HCT116 (cell line): ENCODE measurements around the gene CCDC15. TPM values are rescaled to one million over a fixed set of nuclear protein-coding genes. Genes with fewer than 3 reads are reported as not detected.

Experiments used
- ATAC-seq: fragments of 200-7000 bp; cut with Tn5 transposase; 2 replicates; pipeline ENCODE4 v1.9.1; 2020; ENCODE audit warnings: mild to moderate bottlenecking, moderate library complexity
- BruUV-seq: library from RNA; stranded (reverse); fragments of 400-500 nt; replicated peaks from 2 replicates; lab custom pipeline; 2021; lab: Mats Ljungman, UMichigan
- CTCF ChIA-PET: fragments of 300-600 bp; sonication (Branson Sonifier 250); formaldehyde crosslinking; loops from one replicate; lab custom pipeline; 2021; ENCODE audit warnings: antibody characterized with exemption; lab: Charles Lee
- POLR2A ChIA-PET: fragments of 300-600, 350-600 bp; sonication (Branson Sonifier 250); formaldehyde crosslinking; loops from one replicate; lab custom pipeline; 2021; ENCODE audit warnings: antibody characterized with exemption; lab: Charles Lee
- RAD21 ChIA-PET, 2 experiments: fragments of 300-600 bp; sonication (Branson Sonifier 250); formaldehyde crosslinking; loops; one replicate each; lab custom pipeline; 2023; ENCODE audit warnings: low total read pairs in 2 of 2; ENCODE audit not compliant: uncharacterized antibody in 2 of 2, unreplicated experiment in 2 of 2, low non-redundant PET in 1 of 2; lab: Charles Lee
- DNase-seq: peaks from one replicate; pipeline ENCODE4 v3.0.0-alpha.2; 2010; ENCODE audit warnings: low read depth, low spot score
- H2AFZ ChIP-seq: fragments of 200-600 bp; shearing (Covaris generic), sonication (generic); 2 replicates; pipeline ENCODE4 v1.6.1; 2017; ENCODE audit warnings: low read depth, mixed run types, mixed read lengths, antibody characterized with exemption, low read length; ENCODE audit not compliant: poor library complexity, severe bottlenecking
- H3K27ac ChIP-seq: 2 replicates; pipeline ENCODE4 v1.5.1; 2012; ENCODE audit warnings: low read depth, low read length
- H3K27me3 ChIP-seq: fragments of 200-600 bp; sonication (generic); 2 replicates; pipeline ENCODE4 v1.6.1; 2016; ENCODE audit warnings: mixed run types, low read length, mixed read lengths; ENCODE audit not compliant: insufficient read depth
- H3K36me3 ChIP-seq, 2 experiments: fragments of 200-500 bp in 1 of 2; fragments of 200-600 bp in 1 of 2; sonication (Bioruptor generic) in 1 of 2; sonication (generic) in 1 of 2; 2 replicates each; pipeline versions ENCODE4 v1.5.1 to v1.6.1; 2014 to 2016; ENCODE audit warnings: low read length in 2 of 2, inconsistent platforms in 1 of 2, mixed read lengths in 1 of 2, mixed run types in 1 of 2; ENCODE audit not compliant: insufficient read depth in 2 of 2, control insufficient read depth in 1 of 2
- H3K4me1 ChIP-seq, 2 experiments: fragments of 200-600 bp in 1 of 2; sonication (generic) in 1 of 2; 2 replicates each; pipeline versions ENCODE4 v1.5.1 to v1.6.1; 2012 to 2017; ENCODE audit warnings: low read length in 2 of 2, inconsistent platforms in 1 of 2, mild to moderate bottlenecking in 1 of 2, mixed read lengths in 1 of 2, mixed run types in 1 of 2, moderate library complexity in 1 of 2; ENCODE audit not compliant: insufficient read depth in 2 of 2, control insufficient read depth in 1 of 2
- H3K4me2 ChIP-seq: fragments of 200-600 bp; sonication (generic); 2 replicates; pipeline ENCODE4 v1.6.1; 2017; ENCODE audit warnings: mixed run types, low read length, mixed read lengths
- H3K4me3 ChIP-seq, 2 experiments: fragments of 200-600 bp in 1 of 2; sonication (generic) in 1 of 2; replicated peaks in 1 of 2; 2 replicates each; pipeline ENCODE4 v1.5.1; 2011 to 2016; ENCODE audit warnings: low read length in 2 of 2, control low read depth in 1 of 2, low read depth in 1 of 2, mild to moderate bottlenecking in 1 of 2, mixed read lengths in 1 of 2, mixed run types in 1 of 2
- H3K79me2 ChIP-seq: fragments of 200-600 bp; sonication (generic); 2 replicates; pipeline ENCODE4 v1.6.1; 2017; ENCODE audit warnings: mild to moderate bottlenecking, mixed run types, low read length, moderate library complexity, mixed read lengths; ENCODE audit not compliant: insufficient read depth
- H3K9ac ChIP-seq: fragments of 200-600 bp; sonication (generic); 2 replicates; pipeline ENCODE4 v1.6.1; 2016; ENCODE audit warnings: low read length, mixed read lengths
- H3K9me2 ChIP-seq: fragments of 200-600 bp; sonication (generic), shearing (Covaris generic); 2 replicates; pipeline ENCODE4 v1.6.1; 2017; ENCODE audit warnings: mixed run types, mild to moderate bottlenecking, moderate library complexity; ENCODE audit not compliant: insufficient read depth
- H3K9me3 ChIP-seq, 2 experiments: fragments of 200-500 bp in 1 of 2; fragments of 200-600 bp in 1 of 2; sonication (Bioruptor generic) in 1 of 2; sonication (generic) in 1 of 2; 2 replicates each; pipeline ENCODE4 v1.6.1; 2014 to 2017; ENCODE audit warnings: low read length in 2 of 2, mixed read lengths in 2 of 2, inconsistent platforms in 1 of 2, low read depth in 1 of 2, mild to moderate bottlenecking in 1 of 2, mixed run types in 1 of 2, moderate library complexity in 1 of 2; ENCODE audit not compliant: control insufficient read depth in 1 of 2, insufficient read depth in 1 of 2
- H4K20me1 ChIP-seq: fragments of 200-600 bp; sonication (generic), shearing (Covaris generic); 2 replicates; pipeline ENCODE4 v1.6.1; 2017; ENCODE audit warnings: mixed run types, mild to moderate bottlenecking, moderate library complexity; ENCODE audit not compliant: insufficient read depth
- CBX3 ChIP-seq: IDR thresholded peaks from 2 replicates; pipeline ENCODE4 v1.6.1; 2012; ENCODE audit warnings: low read depth
- EGR1 ChIP-seq: IDR thresholded peaks from 2 replicates; pipeline ENCODE4 v1.6.1; 2012; ENCODE audit warnings: low read depth
- ELF1 ChIP-seq: IDR thresholded peaks from 2 replicates; pipeline ENCODE4 v1.6.1; 2012; ENCODE audit warnings: low read depth, borderline replicate concordance
- EZH2 ChIP-seq: fragments of 200-600 bp; sonication (generic); IDR thresholded peaks from 2 replicates; pipeline ENCODE4 v1.6.1; 2017; ENCODE audit warnings: antibody characterized with exemption, mixed run types
- EZH2phosphoT487 ChIP-seq: fragments of 200-600 bp; IDR thresholded peaks from 2 replicates; pipeline ENCODE4 v1.6.1; 2018; ENCODE audit warnings: antibody characterized with exemption, borderline replicate concordance
- FOSL1 ChIP-seq: IDR thresholded peaks from 2 replicates; pipeline ENCODE4 v1.6.1; 2012; ENCODE audit warnings: low read depth
- POLR2A ChIP-seq: IDR thresholded peaks from 2 replicates; pipeline ENCODE4 v1.7.0; 2011; ENCODE audit warnings: borderline replicate concordance; ENCODE audit not compliant: insufficient read depth, insufficient read length; ENCODE audit errors: extremely low read depth
- POLR2AphosphoS5 ChIP-seq: IDR thresholded peaks from 2 replicates; pipeline ENCODE4 v1.6.1; 2011; ENCODE audit warnings: mild to moderate bottlenecking, low read depth, low read length, moderate library complexity
- RAD21 ChIP-seq: IDR thresholded peaks from 2 replicates; pipeline ENCODE4 v1.6.1; 2012; ENCODE audit warnings: low read depth, mild to moderate bottlenecking
- SP1 ChIP-seq: IDR thresholded peaks from 2 replicates; pipeline ENCODE4 v1.6.1; 2012; ENCODE audit warnings: low read depth
- SRF ChIP-seq: IDR thresholded peaks from 2 replicates; pipeline ENCODE4 v1.6.1; 2012; ENCODE audit warnings: low read depth
- TCF7L2 ChIP-seq: IDR thresholded peaks from 2 replicates; pipeline ENCODE4 v1.7.0; 2011; ENCODE audit warnings: borderline replicate concordance, inconsistent platforms; ENCODE audit not compliant: insufficient read depth, insufficient read length; ENCODE audit errors: extremely low read depth
- YY1 ChIP-seq: IDR thresholded peaks from 2 replicates; pipeline ENCODE4 v1.6.1; 2011; ENCODE audit warnings: low read length, low read depth, moderate library complexity, mild to moderate bottlenecking; ENCODE audit not compliant: insufficient replicate concordance; ENCODE audit errors: extremely low read depth
- ZFX ChIP-seq: fragments of 450-650 bp; IDR thresholded peaks from 2 replicates; pipeline ENCODE4 v1.6.1; 2017
- ZNF274 ChIP-seq: fragments of 200-500 bp; sonication (Bioruptor generic); IDR thresholded peaks from 2 replicates; pipeline ENCODE4 v1.6.1; 2014; ENCODE audit warnings: mild to moderate bottlenecking, low read depth, low read length, inconsistent platforms
- intact Hi-C: fragments of 100-400 bp; cut with micrococcal nuclease; formaldehyde crosslinking; loops from 2 replicates; pipeline ENCODE4 v1.10.0; 2022
- total RNA-seq: library from RNA; stranded (reverse); gene quantifications from one replicate; pipeline ENCODE4 v1.2.1, GENCODE V29; 2021; ENCODE audit not compliant: unreplicated experiment
- TF ChIP-seq, protein P1 (sequence below): IDR thresholded peaks from 2 replicates; pipeline ENCODE4 v1.6.1; 2011; ENCODE audit warnings: mild to moderate bottlenecking, low read length, moderate library complexity; ENCODE audit not compliant: insufficient replicate concordance; ENCODE audit errors: extremely low read depth
- TF ChIP-seq, protein P2 (sequence below): IDR thresholded peaks from 2 replicates; pipeline ENCODE4 v1.6.1; 2012; ENCODE audit warnings: low read depth
- TF ChIP-seq, protein P3 (sequence below): IDR thresholded peaks from 2 replicates; pipeline ENCODE4 v1.6.1; 2012
- TF ChIP-seq, protein P4 (sequence below), 3 experiments: fragments of 200-600 bp in 1 of 3; sonication (generic) in 1 of 3; IDR thresholded peaks in 2 of 3; conservative IDR thresholded peaks in 1 of 3; 2 replicates each; pipeline ENCODE4 v1.5.1; 2012 to 2017; ENCODE audit warnings: low read depth in 2 of 3, low read length in 2 of 3, antibody characterized with exemption in 1 of 3, borderline replicate concordance in 1 of 3, control low read depth in 1 of 3, mild to moderate bottlenecking in 1 of 3, mixed read lengths in 1 of 3, mixed run types in 1 of 3, moderate library complexity in 1 of 3; ENCODE audit not compliant: insufficient read depth in 1 of 3
- TF ChIP-seq, protein P5 (sequence below): IDR thresholded peaks from 2 replicates; pipeline ENCODE4 v1.6.1; 2012

Gene CCDC15
- total RNA-seq, 1 experiment from 2014 or later = 2.4 TPM

DNA sequence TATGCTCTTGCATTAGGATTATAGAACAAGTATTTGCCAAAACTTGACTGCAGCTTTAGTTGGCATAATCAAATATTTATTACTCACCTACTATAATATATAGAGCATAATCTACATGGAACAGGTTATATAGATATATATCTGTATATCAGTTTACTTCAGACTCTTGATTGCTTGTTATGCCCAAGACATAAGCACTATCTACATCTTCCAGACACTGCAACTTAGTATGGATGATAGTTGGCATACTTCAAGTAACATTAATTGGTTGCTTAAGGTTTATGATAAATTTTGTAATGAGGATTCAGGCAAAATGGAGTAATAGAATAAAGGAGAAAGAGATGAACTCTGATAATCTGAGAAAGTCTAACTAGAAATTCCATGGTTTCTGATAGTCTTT lies 1.0 kb downstream of the CCDC15 start:
- H3K27me3 ChIP-seq = no peaks in the 10 kb centered on the region
- no TSS peak for BruUV-seq
- intact Hi-C loops = loop anchor here (2.0 kb wide), 1 partner anchor 78 kb away; no protein-coding TSS in a partner anchor
- H4K20me1 ChIP-seq = no peaks in the 10 kb centered on the region
- no peaks in the 10 kb centered on the region for H3K9me2 ChIP-seq
- H3K4me1 ChIP-seq = peaks cover 7 to 17% of the 10 kb centered on the region in 2 experiments
- ChIA-PET CTCF (interaction anchor here (1.0 to 1.5 kb wide), 2 partner anchors 79 to 474 kb away, joined by 3 to 4 read pairs; no protein-coding TSS in a partner anchor), POLR2A (no interaction called here), RAD21 (no interaction called here)
- H3K4me2 ChIP-seq = peak overlapping the region; percentile 89
- no peaks in the 10 kb centered on the region for H3K9me3 ChIP-seq
- no peak overlapping the region for H2AFZ ChIP-seq
- no peaks in the 10 kb centered on the region for H3K79me2 ChIP-seq
- H3K9ac ChIP-seq = no peak overlapping the region
- peak overlapping the region; percentile 68 to 82 for H3K4me3 ChIP-seq
- TF ChIP-seq, protein P1, sequence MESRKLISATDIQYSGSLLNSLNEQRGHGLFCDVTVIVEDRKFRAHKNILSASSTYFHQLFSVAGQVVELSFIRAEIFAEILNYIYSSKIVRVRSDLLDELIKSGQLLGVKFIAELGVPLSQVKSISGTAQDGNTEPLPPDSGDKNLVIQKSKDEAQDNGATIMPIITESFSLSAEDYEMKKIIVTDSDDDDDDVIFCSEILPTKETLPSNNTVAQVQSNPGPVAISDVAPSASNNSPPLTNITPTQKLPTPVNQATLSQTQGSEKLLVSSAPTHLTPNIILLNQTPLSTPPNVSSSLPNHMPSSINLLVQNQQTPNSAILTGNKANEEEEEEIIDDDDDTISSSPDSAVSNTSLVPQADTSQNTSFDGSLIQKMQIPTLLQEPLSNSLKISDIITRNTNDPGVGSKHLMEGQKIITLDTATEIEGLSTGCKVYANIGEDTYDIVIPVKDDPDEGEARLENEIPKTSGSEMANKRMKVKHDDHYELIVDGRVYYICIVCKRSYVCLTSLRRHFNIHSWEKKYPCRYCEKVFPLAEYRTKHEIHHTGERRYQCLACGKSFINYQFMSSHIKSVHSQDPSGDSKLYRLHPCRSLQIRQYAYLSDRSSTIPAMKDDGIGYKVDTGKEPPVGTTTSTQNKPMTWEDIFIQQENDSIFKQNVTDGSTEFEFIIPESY = no peak
- TF ChIP-seq SP1 (no peak), CBX3 (no peak), SRF (no peak), EZH2 (no peak), ZFX (no peak), RAD21 (no peak), FOSL1 (no peak), YY1 (no peak), ELF1 (no peak), ZNF274 (no peak), POLR2A (no peak), POLR2AphosphoS5 (no peak), TCF7L2 (no peak), EGR1 (no peak), EZH2phosphoT487 (no peak)
- TF ChIP-seq, protein P2, sequence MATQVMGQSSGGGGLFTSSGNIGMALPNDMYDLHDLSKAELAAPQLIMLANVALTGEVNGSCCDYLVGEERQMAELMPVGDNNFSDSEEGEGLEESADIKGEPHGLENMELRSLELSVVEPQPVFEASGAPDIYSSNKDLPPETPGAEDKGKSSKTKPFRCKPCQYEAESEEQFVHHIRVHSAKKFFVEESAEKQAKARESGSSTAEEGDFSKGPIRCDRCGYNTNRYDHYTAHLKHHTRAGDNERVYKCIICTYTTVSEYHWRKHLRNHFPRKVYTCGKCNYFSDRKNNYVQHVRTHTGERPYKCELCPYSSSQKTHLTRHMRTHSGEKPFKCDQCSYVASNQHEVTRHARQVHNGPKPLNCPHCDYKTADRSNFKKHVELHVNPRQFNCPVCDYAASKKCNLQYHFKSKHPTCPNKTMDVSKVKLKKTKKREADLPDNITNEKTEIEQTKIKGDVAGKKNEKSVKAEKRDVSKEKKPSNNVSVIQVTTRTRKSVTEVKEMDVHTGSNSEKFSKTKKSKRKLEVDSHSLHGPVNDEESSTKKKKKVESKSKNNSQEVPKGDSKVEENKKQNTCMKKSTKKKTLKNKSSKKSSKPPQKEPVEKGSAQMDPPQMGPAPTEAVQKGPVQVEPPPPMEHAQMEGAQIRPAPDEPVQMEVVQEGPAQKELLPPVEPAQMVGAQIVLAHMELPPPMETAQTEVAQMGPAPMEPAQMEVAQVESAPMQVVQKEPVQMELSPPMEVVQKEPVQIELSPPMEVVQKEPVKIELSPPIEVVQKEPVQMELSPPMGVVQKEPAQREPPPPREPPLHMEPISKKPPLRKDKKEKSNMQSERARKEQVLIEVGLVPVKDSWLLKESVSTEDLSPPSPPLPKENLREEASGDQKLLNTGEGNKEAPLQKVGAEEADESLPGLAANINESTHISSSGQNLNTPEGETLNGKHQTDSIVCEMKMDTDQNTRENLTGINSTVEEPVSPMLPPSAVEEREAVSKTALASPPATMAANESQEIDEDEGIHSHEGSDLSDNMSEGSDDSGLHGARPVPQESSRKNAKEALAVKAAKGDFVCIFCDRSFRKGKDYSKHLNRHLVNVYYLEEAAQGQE = no peak
- TF ChIP-seq, protein P3, sequence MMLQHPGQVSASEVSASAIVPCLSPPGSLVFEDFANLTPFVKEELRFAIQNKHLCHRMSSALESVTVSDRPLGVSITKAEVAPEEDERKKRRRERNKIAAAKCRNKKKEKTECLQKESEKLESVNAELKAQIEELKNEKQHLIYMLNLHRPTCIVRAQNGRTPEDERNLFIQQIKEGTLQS = no peak
- TF ChIP-seq, protein P4, sequence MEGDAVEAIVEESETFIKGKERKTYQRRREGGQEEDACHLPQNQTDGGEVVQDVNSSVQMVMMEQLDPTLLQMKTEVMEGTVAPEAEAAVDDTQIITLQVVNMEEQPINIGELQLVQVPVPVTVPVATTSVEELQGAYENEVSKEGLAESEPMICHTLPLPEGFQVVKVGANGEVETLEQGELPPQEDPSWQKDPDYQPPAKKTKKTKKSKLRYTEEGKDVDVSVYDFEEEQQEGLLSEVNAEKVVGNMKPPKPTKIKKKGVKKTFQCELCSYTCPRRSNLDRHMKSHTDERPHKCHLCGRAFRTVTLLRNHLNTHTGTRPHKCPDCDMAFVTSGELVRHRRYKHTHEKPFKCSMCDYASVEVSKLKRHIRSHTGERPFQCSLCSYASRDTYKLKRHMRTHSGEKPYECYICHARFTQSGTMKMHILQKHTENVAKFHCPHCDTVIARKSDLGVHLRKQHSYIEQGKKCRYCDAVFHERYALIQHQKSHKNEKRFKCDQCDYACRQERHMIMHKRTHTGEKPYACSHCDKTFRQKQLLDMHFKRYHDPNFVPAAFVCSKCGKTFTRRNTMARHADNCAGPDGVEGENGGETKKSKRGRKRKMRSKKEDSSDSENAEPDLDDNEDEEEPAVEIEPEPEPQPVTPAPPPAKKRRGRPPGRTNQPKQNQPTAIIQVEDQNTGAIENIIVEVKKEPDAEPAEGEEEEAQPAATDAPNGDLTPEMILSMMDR (IDR thresholded peaks at IDR 0.05 in 2 of 3, conservative IDR thresholded peaks at IDR 0.05 in 1 of 3; ENCODE audit: borderline replicate concordance in 1 of 3, insufficient read depth in 1 of 3, low read depth in 2 of 3, low read length in 2 of 3) = no peak
- TF ChIP-seq, protein P5, sequence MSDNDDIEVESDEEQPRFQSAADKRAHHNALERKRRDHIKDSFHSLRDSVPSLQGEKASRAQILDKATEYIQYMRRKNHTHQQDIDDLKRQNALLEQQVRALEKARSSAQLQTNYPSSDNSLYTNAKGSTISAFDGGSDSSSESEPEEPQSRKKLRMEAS = no peak
- ATAC-seq (no peak), DNase-seq (no peak)
- H3K27ac ChIP-seq = no peak overlapping the region
- H3K36me3 ChIP-seq = no peaks in the 10 kb centered on the region
